Neural progenitor cell (in vitro differentiated cells): ENCODE measurements around the gene ATOH8.

Experiments
- EZH2phosphoT487 ChIP-seq: fragments of 200-600 bp; sonication (generic); IDR thresholded peaks from 2 replicates; pipeline ENCODE4 v1.6.1; 2017; ENCODE audit warnings: antibody characterized with exemption
- TF ChIP-seq, protein P1 (sequence below): fragments of 200-600 bp; sonication (generic); IDR thresholded peaks from 2 replicates; pipeline ENCODE4 v1.5.1; 2017; ENCODE audit warnings: antibody characterized with exemption, mild to moderate bottlenecking

GRCh38 chr2:85777441-85777861 lies 23.7 kb downstream of the ATOH8 start:
- TF ChIP-seq, protein P1, sequence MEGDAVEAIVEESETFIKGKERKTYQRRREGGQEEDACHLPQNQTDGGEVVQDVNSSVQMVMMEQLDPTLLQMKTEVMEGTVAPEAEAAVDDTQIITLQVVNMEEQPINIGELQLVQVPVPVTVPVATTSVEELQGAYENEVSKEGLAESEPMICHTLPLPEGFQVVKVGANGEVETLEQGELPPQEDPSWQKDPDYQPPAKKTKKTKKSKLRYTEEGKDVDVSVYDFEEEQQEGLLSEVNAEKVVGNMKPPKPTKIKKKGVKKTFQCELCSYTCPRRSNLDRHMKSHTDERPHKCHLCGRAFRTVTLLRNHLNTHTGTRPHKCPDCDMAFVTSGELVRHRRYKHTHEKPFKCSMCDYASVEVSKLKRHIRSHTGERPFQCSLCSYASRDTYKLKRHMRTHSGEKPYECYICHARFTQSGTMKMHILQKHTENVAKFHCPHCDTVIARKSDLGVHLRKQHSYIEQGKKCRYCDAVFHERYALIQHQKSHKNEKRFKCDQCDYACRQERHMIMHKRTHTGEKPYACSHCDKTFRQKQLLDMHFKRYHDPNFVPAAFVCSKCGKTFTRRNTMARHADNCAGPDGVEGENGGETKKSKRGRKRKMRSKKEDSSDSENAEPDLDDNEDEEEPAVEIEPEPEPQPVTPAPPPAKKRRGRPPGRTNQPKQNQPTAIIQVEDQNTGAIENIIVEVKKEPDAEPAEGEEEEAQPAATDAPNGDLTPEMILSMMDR = no peak
- TF ChIP-seq EZH2phosphoT487 = no peak
